Tibial artery (tissue), 4 donors: ENCODE results near the gene RAD23B.
"Not testable (repeated sequence)": the region's sequence is repeated elsewhere in the genome, so short reads cannot be mapped to it uniquely, and the experiment has no call there.

Experiments
- DNase-seq, 2 donors: peaks; one replicate each; pipeline ENCODE4 v3.0.0-alpha.2; 2019
- H3K27ac ChIP-seq, 2 donors: fragments of 200-600 bp; sonication (generic) in 1 of 2; 1 replicate in 1 of 2; 2 replicates in 1 of 2; pipeline ENCODE4 v1.5.1; 2018 to 2019; ENCODE audit warnings: mild to moderate bottlenecking in 1 of 2
- H3K27me3 ChIP-seq, 2 donors: fragments of 200-600 bp; sonication (generic) in 1 of 2; one replicate each; pipeline versions ENCODE4 v1.5.1 to v1.6.0; 2016 to 2019
- H3K36me3 ChIP-seq, 3 donors: fragments of 200-600 bp; sonication (generic) in 2 of 3; one replicate each; pipeline ENCODE4 v1.5.1; 2016 to 2019; ENCODE audit warnings: mild to moderate bottlenecking in 2 of 3
- H3K4me1 ChIP-seq, 4 donors: fragments of 200-600 bp; sonication (generic) in 2 of 4; 1 replicate in 3 of 4; 2 replicates in 1 of 4; pipeline ENCODE4 v1.5.1; 2016 to 2019
- H3K4me3 ChIP-seq, 2 donors: fragments of 200-600 bp; sonication (generic) in 1 of 2; 1 replicate in 1 of 2; 2 replicates in 1 of 2; pipeline ENCODE4 v1.5.1; 2018 to 2019; ENCODE audit warnings: mild to moderate bottlenecking in 2 of 2
- H3K9me3 ChIP-seq, 3 donors: fragments of 200-600 bp; sonication (generic) in 1 of 3; one replicate each; pipeline ENCODE4 v1.5.1; 2016 to 2019
- CTCF ChIP-seq, 2 experiments: fragments of 200-600 bp in 1 of 2; fragments of 450-650 bp in 1 of 2; IDR thresholded peaks; one replicate each; pipeline ENCODE4 v1.5.1; 2017 to 2019; ENCODE audit warnings: antibody characterized with exemption in 2 of 2, mild to moderate bottlenecking in 1 of 2, moderate library complexity in 1 of 2
- intact Hi-C: fragments of 100-400 bp; cut with DNase I; formaldehyde crosslinking; loops from one replicate; pipeline ENCODE4 v1.15.0; 2023; ENCODE audit warnings: low total_unique reads

RAD23B gene

GRCh38 chr9:107249665-107250285 lies 33.3 kb upstream of the RAD23B start:
- Histone ChIP-seq H3K36me3 (no peaks in the 10 kb centered on the region), H3K4me3 (no peak overlapping the region), H3K27me3 (no peaks in the 10 kb centered on the region), H3K27ac (no peak overlapping the region), H3K9me3 (no peaks in the 10 kb centered on the region), H3K4me1 (peaks cover 0 to 15% (median 6%) of the 10 kb centered on the region in 4 donors)
- DNase-seq: no peak
- no peak for TF ChIP-seq CTCF (IDR thresholded peaks at IDR 0.05)
- intact Hi-C loops: no loop called here

DNA sequence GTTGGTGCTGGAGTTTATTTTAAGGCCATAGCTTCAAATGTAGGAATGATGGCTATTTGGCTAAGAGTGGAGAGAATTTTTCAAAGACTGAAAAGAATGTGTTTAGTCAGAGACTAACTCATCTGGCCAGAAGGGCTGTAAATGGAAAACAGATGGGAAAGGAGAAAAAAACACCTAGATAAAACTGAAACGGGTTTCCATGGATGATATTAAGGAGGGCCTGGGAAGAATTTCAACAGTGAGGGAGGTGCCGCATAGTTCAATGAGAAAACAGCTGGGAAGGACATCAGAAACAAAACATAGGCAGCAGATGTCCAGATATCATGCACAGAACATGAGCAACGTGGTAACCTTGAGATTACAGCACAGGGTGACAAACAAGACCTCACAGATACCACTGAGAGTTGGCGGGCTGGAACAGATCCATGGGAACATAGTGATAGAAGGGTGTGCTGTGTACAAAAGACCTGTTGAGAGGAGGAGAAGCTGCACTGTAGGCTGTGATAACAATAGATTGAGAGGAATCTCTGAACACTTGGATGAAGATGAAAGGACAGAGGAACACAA lies 31.2 kb upstream of the RAD23B start:
- TF ChIP-seq CTCF (IDR thresholded peaks at IDR 0.05): no peak
- DNase-seq: no peak
- intact Hi-C loops: no loop called here

GRCh38 chr9:107258919-107259318 lies 24.2 kb upstream of the RAD23B start:
- H3K36me3 ChIP-seq: no peaks in the 10 kb centered on the region
- no peak for TF ChIP-seq CTCF (IDR thresholded peaks at IDR 0.05)
- intact Hi-C loops: no loop called here
- no peaks in the 10 kb centered on the region for H3K4me1 ChIP-seq
- no peaks in the 10 kb centered on the region for H3K27me3 ChIP-seq
- H3K27ac ChIP-seq: no peak overlapping the region
- H3K9me3 ChIP-seq: no peaks in the 10 kb centered on the region
- no peak for DNase-seq
- H3K4me3 ChIP-seq: no peak overlapping the region

More for the DNA sequence above, 31.2 kb upstream of the RAD23B start:
- H3K36me3 ChIP-seq: no peaks in the 10 kb centered on the region
- H3K27me3 ChIP-seq: no peaks in the 10 kb centered on the region
- H3K4me3 ChIP-seq: no peak overlapping the region
- H3K27ac ChIP-seq: no peak overlapping the region
- H3K4me1 ChIP-seq: peaks cover 0 to 15% (median 6%) of the 10 kb centered on the region in 4 donors
- no peaks in the 10 kb centered on the region for H3K9me3 ChIP-seq

DNA sequence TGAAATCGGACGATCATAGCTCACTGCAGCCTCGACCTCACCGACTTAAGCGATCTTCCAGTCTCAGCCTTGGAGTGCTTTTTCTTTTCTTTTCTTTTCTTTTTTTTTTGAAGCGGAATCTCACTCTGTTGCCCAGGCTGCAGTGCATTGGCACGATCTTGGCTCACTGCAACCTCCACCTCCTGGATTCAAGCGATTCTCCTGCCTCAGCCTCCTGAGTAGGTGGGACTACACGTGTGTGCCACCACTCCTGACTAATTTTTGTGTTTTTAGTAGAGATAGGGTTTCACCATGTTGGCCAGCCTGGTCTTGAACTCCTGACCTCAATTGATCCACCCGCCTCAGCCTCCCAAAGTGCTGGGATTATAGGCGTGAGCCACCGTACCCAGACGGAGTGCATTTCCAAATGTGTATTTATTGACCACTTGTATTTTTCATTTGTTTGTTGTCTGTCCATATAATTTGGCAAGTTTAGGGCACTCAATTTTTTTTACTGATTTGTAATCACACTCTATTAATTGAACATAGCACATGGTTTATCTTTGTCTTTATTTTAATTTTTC lies 23.2 kb upstream of the RAD23B start:
- DNase-seq, intact Hi-C loops, H3K4me3 ChIP-seq, H3K9me3 ChIP-seq, H3K27ac ChIP-seq, H3K27me3 ChIP-seq, H3K36me3 ChIP-seq, H3K4me1 ChIP-seq: not testable (repeated sequence)

GRCh38 chr9:107260437-107261081 lies 22.5 kb upstream of the RAD23B start:
- intact Hi-C loops: no loop called here
- no peak overlapping the region for H3K4me3 ChIP-seq
- no peaks in the 10 kb centered on the region for H3K4me1 ChIP-seq
- no peak for TF ChIP-seq CTCF (IDR thresholded peaks at IDR 0.05)
- H3K27ac ChIP-seq: no peak overlapping the region
- H3K9me3 ChIP-seq: no peaks in the 10 kb centered on the region
- H3K27me3 ChIP-seq: no peaks in the 10 kb centered on the region
- no peaks in the 10 kb centered on the region for H3K36me3 ChIP-seq
- DNase-seq: no peak

DNA sequence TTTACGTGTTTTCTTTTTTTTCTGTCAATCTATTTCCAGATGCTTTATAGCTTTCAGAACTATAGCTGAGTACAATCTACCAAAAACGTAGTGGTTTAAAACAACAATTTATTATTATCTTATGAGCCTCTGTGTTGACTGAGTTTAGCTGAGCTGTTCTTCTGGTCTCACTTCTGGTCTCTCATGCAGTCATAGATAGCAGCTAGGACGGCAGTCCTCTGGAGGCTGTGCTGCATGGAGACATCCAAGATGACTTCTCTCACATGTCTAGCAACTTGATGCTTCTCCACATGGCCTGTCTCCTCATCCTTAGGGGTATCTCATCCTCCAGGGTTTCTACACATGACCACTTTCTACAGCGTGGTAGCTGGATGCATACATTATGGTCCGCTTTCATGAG lies 22.0 kb upstream of the RAD23B start:
- no peak for DNase-seq
- Histone ChIP-seq H3K4me3 (no peak overlapping the region), H3K4me1 (no peaks in the 10 kb centered on the region), H3K27me3 (no peaks in the 10 kb centered on the region), H3K27ac (no peak overlapping the region), H3K36me3 (no peaks in the 10 kb centered on the region), H3K9me3 (no peaks in the 10 kb centered on the region)
- intact Hi-C loops: no loop called here
- no peak for TF ChIP-seq CTCF (IDR thresholded peaks at IDR 0.05)
